ENCODE results near the gene SEM1.
A peak's percentile ranks its signal among the peaks of the same experiment; 100 is the strongest.
"Not testable (repeated sequence)": the region's sequence is repeated elsewhere in the genome, so short reads cannot be mapped to it uniquely, and the experiment has no call there.

Gene SEM1

DNA sequence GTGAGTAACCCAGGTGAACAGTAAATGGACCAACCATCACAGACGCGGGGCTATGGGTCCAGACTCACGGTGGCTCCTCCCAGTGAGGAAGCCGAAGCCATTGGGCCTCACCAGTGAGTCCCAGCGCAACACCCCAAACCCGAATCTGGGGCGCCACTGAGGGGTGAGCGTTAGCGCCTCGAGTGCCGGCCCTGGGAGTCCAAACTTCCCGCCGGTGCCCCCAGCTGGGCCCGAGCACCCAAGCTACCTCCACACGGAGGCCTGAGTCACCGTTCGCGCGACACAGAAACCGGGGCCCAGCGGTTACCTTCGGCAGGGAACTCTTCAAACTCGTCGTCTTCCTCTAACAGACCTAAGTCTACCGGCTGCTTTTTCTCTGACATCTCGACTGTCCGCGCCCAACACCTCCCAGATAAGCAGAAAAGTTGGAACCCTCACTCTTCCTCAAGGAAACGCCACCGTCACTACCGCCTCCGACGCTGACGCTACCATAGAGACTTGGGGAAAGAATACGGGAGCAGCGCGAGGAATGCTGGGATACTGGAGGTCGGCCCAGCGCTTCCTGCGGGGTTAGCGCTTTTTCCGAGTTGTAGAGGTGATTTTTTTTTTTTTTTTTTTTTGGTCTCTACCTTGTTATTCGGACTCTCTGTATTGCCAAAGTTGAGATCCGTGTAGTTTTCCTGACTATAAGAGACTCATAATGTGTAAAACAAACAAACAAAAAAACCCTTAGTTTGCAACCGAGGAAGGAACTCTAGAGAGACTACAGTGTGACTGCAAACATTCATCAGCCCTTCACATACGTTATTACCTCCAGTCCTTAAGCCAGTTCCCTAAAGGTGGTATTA, at the start of gene SEM1:
Gene SEM1 (minus strand): TSS at position 466 of the 848 bp plus-strand sequence. CDS start 83 bp downstream, at position 383.
- DNase-seq (ENCODE audit: low read depth): peak; percentile 86

DNA sequence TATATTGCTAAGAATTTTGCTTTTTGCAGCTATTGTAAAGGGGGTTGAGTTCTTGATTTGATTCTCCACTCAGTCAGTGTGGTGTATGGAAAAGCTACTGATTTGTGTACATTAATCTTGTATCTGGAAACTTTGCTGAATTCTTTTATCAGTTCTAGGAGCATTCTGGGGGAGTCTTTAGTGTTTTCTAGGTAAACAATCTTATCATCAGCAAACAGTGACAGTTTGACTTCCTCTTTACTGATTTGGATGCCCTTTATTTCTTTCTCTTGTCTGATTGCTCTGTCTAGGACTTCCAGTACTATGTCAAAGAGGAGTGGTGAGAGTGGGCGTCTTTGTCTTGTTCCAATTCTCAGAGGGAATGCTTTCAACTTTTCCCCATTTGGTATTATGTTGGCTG, 48.2 kb upstream of the SEM1 start:
- DNase-seq (ENCODE audit: low read depth): not testable (repeated sequence)

DNA sequence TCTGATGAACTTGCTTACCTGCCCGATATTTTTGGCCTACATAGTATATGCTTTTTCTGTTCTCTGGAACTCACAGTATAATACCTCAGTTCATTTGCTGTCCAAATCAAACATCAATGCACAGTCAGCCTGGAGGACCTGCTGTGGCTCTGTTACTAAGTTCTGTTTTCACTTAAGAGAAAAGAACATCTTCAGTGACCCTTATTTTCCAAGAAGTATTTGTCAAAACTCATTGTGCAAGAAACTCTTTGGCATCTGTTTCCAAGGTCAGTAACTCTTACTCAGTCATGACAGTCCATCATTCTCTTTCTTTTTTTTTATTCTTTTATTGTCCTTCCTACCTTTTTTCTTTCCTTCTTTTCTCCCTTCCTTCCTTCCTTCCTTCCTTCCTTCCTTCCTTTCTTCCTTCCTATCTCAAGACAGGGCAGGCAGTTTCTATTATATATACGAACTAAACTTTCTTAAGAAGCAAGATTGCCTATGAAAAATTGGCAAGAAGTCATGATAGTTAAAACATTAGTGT, 37.8 kb upstream of the SEM1 start:
- no peak for DNase-seq (ENCODE audit: low read depth)

DNA sequence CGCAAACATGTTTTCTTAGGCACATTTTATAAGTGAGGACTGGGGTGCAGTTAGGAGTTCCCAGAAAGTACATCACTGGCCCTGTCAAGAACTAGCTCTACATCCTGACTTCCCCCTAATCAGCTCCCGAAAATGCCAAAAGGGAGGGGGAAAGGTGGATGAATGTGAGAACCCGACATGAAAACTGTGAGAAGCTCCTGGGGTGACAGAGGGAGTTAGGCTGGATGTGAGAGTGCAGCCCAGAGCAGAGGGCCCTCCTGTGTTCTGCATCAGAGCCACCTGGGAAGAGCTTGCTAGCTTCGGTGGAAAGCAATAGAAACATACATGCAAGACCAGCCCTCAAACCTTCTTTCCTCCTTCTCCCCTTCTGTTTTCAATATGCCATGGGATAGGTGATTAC, 30.5 kb upstream of the SEM1 start:
- DNase-seq (ENCODE audit: low read depth): no peak

DNA sequence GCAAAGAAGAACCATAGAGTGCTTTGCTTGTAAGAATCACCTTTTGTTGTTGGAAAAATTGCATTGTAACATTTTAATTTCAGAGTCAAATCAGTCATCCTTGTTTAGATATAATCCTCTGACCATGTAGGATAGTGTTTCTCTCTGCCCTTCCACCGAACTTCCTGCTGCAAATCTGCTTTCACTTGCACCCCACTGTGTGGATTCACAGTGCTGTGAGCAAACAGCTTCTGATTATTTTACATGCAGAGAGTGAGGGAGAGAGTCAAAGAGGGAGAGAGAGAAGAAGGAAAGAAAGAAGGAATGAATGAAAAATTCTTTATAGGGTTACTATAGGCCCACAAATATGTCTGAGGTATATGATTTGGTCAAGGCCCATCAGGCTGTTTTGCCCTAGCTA, 30.0 kb upstream of the SEM1 start:
- no peak for DNase-seq (ENCODE audit: low read depth)

DNA sequence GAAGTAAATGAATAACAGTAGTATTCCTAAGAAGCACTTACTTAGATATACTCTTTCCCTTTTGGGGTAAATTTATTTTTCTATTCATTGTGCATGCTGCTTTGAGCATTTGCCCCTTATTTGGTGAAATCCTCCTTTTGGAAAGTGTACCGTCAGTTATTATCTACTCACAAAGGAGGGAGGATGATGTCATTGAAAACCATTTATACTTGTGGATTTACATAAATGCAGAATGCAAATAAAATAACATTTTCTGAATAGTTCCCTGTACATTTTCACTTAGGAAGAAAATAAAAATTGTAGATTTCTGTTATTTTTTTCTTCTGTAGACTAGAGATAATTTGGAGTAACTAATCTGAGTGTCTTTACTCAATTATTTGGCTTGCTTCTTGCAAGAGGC, 29.5 kb upstream of the SEM1 start:
- no peak for DNase-seq (ENCODE audit: low read depth)

DNA sequence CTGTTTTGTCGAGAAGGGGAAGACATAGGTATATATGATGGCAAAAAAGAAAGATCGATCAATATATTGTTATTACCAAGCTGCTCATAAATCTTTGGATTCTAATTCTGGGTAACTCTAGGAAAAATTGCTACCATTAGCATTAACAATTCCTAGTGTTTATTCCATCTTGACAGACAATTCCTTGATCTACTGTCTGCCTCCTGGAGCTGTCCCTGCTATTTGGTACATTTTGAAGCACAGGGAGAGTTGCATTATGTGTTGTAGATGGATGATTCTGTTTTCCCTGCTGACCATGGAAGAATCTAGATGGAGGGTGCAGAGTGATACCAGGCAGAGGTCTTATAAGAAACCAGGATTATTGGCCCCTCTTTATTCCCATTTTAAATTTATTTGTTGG, 29.1 kb upstream of the SEM1 start:
- DNase-seq (ENCODE audit: low read depth): no peak

DNA sequence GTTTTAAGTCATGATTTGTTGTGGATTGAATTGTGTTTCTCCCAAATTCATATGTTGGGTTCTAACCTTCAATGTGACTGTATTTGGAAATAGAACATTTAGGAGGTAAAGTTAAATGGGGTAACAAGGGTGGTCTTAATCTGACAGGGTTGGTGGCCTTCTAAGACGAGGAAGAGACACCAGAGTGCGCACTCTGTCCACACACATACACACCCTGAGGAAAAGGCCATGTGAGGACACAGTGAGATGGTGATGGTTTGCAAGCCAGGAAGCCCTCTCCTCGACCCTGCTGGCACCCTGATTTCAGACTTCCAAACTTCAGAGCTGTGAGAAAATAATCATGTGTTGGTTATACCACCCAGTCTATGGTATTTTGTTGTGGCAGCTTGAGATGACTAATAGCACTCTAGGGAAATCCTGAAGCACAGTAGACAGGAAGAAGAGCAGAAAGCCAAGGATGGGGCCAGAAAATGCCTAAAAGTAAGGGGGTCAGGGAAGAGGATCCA, 28.0 kb upstream of the SEM1 start:
- DNase-seq (ENCODE audit: low read depth): no peak

DNA sequence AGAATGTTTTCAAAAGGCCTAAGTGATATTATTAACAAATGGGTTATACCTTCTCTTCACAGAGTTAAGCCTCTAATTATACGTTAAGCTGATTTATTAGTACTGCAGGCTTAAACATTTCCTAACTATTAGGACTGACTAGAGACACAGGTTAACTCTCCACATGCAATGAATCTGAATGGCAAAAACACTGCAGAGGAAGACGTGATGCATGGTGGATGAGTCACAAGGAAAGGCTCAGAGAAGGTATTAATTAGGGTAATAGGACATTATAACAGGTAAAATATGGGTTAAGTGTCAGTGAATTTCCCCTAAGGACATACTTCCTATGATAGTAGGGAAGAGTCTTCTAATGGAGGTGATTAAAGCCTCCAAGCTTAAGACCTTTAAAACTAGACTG, 24.7 kb upstream of the SEM1 start:
- DNase-seq (ENCODE audit: low read depth): no peak

DNA sequence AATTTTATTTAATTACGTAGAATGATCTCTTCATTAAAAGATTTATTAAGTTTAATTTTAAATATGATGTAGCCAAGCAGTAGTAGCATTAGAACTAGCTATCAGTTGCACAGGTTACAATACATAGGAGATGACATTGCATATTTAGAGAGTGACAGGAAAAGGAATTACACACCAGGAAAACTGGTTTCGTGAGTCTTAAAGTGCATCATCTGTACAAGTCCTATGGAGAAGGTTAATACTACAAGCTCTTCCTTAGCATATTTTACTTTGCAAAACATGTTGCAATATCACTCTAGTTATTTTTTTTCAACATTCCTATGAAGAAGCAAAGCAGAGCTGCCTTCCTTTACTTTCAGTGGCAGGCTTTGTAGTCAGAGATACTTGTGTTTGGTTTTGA, 20.2 kb upstream of the SEM1 start:
- no peak for DNase-seq (ENCODE audit: low read depth)

DNA sequence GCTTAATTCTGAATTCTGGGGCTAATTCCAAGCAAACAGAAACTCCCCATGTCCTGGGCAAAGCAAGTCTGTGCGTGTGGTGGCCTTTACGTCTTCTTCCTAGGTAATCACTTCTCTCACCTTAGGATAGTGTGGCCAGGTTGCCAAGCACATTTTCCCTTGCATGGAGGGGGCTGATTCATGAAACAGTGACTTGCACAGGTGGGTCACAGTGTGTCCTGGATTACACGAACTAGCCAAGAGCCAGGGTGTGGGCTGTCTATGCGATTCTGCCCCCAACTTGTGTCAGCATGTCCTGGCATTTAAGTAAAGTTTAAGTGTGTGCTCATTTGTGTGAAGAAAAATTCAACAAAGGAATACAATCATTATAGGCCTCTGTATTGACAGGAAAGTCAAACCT, 18.5 kb upstream of the SEM1 start:
- DNase-seq (ENCODE audit: low read depth): no peak

DNA sequence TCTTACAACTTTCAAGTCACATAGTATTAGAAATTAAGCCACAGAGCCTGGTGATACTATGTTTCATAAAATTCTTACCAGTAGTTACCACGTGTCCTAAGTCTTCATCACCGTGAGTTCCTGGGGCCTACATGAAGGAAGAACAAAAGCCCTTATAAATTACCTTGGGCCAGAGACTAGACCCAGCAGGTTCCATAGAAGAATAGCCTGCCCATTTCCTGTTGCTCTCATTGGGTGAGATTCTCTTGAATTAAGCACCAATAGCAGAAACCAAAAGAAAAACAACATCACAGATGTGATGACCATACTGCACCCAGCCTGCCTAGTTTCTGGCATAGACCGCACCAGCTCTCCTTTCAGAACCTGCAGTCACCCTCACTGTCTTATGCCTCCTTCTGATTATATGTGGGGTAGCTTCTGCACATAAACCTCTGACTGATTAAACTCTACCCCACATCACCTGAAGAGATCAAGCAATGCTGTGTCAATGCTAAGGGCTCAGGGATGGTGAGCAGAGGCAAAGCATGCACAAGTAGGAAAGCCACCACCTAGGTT, 18.0 kb upstream of the SEM1 start:
- DNase-seq (ENCODE audit: low read depth): no peak

DNA sequence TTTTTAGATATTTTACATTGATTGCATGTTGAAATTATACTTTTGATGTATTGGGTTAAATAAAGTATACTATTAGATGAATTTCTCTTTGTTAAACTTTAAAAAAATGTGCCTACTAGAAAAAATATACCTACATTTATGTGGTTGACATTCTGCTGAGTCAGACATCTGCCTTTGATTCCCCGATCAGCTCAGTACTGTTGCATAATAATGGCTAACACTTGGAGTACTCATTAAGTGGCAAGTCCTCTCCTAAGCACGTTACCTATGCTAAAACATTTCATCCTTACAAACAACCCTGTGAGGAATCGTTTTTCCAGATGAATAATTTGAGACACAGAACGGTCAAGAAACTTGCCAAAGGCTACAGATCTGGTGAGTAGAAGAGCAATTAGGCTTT, 14.0 kb upstream of the SEM1 start:
- no peak for DNase-seq (ENCODE audit: low read depth)

DNA sequence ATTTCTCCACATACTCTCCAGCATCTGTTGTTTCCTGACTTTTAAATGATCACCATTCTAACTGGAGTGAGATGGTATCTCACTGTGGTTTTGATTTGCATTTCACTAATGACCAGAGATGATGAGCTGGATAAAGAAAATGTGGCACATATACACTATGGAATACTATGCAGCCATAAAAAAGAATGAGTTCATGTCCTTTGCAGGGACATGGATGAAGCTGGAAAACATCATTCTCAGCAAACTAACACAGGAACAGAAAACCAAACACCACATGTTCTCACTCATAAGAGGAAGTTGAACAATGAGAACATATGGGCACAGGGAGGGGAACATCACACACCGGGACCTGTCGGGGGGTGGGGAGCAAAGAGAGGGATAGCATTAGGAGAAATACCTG, 13.3 kb upstream of the SEM1 start:
- not testable (repeated sequence) for DNase-seq (ENCODE audit: low read depth)

DNA sequence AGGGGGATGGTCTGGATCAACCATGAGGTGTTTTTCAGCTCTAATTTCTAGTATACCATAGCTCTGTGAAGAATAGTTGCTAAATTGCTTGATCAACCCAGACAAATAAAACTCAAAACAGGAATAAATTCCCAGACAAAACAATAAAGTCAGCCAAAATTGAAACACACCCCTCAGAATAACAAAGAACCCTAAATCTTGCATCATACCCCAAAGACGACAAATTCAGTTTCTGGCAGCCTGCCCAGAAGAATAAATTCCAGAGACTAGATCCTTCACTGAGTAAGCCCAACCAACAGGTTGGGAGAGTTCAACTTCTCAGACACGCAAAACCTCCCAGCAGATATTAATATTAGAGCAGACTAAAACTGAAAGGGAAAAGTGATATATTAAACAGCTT, 11.2 kb upstream of the SEM1 start:
- DNase-seq (ENCODE audit: low read depth): peak; percentile 15

DNA sequence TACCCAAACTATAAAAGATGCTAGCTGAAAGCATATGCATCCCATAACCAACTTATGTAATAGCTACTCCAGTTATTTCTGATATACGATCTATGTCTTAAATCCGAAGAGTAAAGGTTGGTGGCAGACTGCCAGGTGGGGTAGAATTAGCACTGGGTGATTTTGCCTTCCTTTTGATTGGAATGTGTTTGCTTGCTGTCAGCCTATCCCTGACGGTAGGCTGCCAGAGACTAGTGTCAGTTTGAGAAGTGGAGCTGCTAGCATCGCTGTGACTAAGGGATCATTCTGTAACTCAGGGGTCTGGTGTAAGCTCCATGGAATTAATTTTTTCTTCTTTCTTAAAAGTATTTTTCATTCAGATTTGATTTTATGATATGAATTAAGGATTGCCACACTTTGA, 9.5 kb upstream of the SEM1 start:
- DNase-seq (ENCODE audit: low read depth): peak; percentile 1

DNA sequence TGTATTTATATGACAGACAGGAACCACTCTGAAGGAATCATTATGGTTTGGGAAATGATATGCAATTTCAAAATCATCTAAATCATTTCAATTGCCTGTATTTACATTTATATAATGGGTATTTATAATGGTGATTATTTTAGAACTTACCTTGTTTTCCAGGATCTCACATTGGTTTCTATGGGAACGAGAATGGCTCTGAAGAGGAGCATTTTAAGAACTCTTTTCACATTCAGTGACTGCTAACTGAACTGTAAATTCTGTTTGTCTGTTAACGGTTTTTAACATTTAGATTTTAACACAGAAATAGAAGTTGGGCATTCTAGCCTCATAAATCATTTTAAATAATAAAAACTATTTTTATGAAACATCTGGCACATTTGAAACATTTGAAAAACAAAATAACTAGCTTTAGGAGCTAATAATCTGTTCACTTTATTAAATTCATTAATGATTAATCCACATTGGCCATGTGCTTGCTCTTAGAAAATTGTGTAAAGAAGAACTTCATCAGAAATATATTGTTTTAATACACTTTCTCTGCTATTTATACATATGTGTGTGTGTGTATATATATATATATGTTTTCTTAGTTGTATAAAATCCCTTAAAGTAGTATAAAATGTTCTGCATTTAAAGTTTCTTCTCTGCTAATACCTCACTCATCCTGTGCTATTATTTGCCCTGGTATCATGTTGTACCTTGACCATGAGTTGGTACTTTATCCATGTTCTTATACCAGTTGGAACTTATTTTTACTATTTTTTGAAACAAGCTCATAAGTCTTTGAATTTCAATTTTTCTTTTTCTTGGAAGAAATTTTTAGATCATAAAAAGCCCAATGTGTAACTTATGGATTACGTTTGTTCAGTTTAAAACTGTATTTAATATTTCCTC, 8.7 kb upstream of the SEM1 start:
- DNase-seq (ENCODE audit: low read depth): no peak

DNA sequence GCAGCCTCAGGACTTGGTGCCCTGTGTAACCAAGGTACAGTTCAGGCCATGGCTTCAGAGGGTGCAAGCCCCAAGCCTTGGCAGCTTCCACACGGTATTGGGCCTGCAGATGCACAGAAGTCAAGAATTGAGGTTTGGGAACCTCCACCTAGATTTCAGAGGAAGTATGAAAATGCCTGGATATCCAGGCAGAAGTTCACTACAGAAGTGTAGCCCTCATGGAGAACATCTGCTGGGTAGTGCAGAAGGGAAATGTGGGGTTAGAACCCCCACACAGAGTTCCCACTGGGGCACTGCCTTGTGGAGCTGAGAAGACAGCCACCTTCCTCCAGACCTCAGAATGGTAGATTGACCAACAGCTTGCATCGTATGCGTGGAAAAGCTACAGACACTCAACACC, 3.4 kb upstream of the SEM1 start:
- DNase-seq (ENCODE audit: low read depth): no peak

DNA sequence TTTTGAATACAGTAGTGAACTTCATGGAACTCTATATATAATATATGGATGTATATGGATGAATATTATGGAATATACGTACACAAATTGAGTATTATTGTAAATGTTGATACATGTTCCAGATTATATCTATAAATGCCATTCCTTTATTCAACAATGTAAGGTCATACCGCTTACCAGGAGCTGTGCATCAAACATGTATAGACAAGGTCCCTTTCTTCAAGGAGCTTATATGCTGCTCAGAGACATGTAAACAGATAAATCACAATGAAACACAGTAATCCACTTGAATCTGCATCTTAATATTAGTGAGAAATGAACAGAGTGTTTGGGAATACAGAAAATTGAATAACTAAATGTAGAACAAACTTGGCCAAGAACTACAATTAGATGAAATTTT, 898 bp upstream of the SEM1 start:
- DNase-seq (ENCODE audit: low read depth): no peak

DNA sequence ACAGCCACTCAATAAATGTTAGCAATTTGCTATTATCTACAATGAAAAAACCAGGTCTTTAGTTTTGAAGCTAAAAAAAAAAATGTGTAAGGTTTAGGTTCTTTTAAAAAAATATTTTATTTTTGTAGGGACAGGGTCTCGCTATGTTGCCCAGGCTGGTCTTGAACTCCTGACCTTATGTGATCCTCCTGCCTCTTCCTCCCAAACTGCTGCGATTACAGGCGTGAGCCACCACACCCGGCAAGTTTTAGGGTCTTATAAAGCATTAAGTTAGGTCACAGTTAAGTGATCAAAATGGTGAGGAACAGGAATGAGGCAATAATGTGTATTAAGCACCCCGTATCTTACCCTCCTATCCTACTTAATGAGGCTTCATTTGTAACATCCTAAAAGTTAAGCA, 774 bp downstream of the SEM1 start:
- no peak for DNase-seq (ENCODE audit: low read depth)

DNA sequence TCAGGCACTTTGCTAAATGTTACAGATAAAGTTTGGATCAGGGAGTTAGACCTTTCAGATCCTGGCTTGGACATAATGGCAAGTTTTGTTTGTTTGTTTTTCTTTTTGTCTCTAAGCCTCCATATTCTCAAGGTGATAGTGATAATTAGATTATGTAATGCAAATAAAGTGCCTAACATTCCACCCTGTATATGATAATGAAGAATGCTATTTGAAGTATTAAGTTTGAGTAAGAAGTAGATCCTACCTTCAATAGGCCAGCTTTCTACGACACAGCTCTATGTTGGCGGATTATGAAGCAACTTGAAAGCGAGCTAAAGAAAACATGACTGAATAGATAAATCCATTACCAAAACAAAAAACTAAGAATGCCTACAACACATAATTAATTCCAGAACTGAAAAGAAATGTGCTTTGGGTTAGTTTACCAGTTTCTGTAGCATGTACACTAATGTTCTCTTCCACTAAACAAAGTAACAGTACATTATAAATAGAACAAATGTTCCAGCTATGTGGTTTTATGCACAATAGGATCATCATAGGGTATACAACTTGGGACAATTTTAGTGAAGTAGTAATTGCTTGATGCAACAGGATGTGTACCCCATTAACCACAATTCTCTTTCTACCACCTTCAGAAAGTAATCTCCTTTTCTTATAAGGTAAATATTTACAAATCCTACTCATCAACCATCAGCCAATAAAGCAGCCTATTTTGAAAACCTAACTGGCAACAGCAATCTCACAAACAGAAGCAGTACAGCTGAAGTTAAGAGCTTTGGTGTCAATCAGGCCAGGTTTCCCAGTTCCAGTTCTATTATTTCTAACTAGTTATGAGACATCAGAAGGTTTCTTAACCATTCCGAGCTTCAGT, 1.5 kb downstream of the SEM1 start:
- peak; percentile 3 for DNase-seq (ENCODE audit: low read depth)
